Measurements from ENCODE around the gene RELN. TPM values are rescaled to one million over a fixed set of nuclear protein-coding genes. Genes with fewer than 3 reads are reported as not detected.

The RELN gene
- polyA plus RNA-seq, 1 donor: 5.0 TPM

DNA sequence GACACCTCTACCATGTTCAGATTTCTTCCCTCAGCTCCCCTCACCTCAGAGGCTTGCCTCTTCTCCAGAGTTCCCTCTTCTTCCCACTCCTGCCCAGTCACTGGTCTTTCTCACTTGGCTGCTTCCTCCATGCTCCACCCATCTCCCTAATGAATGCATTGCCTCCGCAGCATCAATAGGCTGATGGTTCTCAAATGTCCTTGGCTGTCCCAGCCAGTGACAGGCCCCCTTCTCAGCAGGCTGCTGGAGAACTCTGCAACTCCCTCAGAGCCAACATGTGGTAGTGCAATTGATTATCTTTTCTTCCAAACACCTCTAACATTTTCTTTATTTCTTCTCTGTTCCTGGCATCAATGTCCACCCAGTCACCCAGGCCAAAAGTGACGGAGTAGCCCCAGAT, 218.2 kb downstream of the RELN start:
- H3K9me3 ChIP-seq (ENCODE audit: control insufficient read depth, low read depth, low read length): no peaks in the 10 kb centered on the region
- no peaks in the 10 kb centered on the region for H3K27me3 ChIP-seq (ENCODE audit: control insufficient read depth, insufficient read depth, low read length)
- H3K27ac ChIP-seq (ENCODE audit: low read length): no peak overlapping the region
- 100% methylated on average over 1 of the region's 2 CpGs for WGBS (ENCODE audit: insufficient coverage, low lambda C conversion rate)
- no peaks in the 10 kb centered on the region for H3K36me3 ChIP-seq (ENCODE audit: control insufficient read depth, insufficient read depth, low read length)
- H3K4me3 ChIP-seq (ENCODE audit: low read length): no peak overlapping the region
- no peaks in the 10 kb centered on the region for H3K4me1 ChIP-seq (ENCODE audit: control insufficient read depth, insufficient read depth, low read length)
- DNase-seq: no peak

DNA sequence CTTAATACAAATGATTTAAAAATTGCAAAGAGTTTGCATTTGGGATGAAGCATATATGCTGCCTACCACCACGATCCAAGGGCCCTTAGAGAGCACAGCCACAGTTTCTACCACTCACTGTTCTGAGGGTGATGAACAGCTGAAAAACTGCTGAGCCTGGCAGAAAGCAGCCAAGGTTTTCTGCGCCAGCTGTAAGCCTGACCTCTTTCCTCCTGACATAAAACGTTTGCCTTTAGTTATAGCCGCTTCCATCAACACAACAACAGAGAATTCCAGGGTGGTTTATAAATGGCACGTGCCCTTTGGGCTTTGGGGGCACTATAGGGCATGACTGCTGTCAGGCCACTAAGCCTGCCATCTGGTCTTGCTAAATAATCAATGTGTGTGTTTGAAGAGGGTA, 222.8 kb downstream of the RELN start:
- Histone ChIP-seq H3K27me3 (ENCODE audit: control insufficient read depth, insufficient read depth, low read length) (no peaks in the 10 kb centered on the region), H3K36me3 (ENCODE audit: control insufficient read depth, insufficient read depth, low read length) (no peaks in the 10 kb centered on the region), H3K9me3 (ENCODE audit: control insufficient read depth, low read depth, low read length) (no peaks in the 10 kb centered on the region), H3K4me3 (ENCODE audit: low read length) (no peak overlapping the region), H3K4me1 (ENCODE audit: control insufficient read depth, insufficient read depth, low read length) (no peaks in the 10 kb centered on the region), H3K27ac (ENCODE audit: low read length) (no peak overlapping the region)
- no peak for DNase-seq
- WGBS (ENCODE audit: insufficient coverage, low lambda C conversion rate): no CpG with 5 or more reads among the region's 5 CpGs

DNA sequence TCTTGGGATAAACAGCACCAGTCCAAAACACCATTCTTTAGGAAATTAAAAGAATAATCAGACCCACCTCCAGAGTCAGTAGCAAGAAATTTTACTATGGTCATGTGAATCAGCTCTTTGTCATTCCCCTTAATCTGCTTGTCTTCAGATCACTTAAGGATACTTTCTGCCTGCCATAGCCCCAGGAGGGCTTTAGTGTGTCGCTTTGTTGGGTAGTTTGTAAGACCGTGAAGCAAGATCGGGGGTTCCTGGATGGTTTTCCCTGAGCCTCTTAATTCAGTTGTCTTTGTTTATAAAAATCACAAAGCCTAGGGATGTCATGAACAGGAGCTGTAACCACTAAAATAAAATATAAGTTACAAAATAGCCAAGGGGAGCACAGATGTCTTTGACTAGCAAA, 223.6 kb downstream of the RELN start:
- Histone ChIP-seq H3K4me3 (ENCODE audit: low read length) (no peak overlapping the region), H3K9me3 (ENCODE audit: control insufficient read depth, low read depth, low read length) (no peaks in the 10 kb centered on the region), H3K36me3 (ENCODE audit: control insufficient read depth, insufficient read depth, low read length) (no peaks in the 10 kb centered on the region), H3K4me1 (ENCODE audit: control insufficient read depth, insufficient read depth, low read length) (no peaks in the 10 kb centered on the region), H3K27ac (ENCODE audit: low read length) (no peak overlapping the region), H3K27me3 (ENCODE audit: control insufficient read depth, insufficient read depth, low read length) (no peaks in the 10 kb centered on the region)
- no CpG with 5 or more reads among the region's 3 CpGs for WGBS (ENCODE audit: insufficient coverage, low lambda C conversion rate)
- DNase-seq: no peak

DNA sequence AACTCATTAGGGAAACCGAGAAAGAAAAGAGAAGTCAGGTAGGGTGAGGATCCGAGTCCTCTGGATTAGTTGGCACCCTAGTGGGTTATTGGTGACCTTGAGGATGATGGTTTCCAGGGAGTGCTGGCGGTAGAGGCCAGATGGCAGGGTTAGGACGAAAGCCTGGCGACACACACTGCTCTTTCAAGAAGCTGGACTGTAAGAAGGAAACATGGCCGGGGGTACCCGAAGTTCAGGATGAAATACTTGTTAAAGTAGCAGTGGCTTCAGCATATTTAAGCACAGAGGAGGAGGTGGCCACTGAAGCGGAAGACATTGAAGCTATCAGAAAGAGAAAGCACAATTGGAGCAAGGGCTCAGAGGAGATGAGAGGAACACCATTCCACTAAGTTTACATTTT, 224.6 kb downstream of the RELN start:
- 100% methylated on average over 2 of the region's 8 CpGs for WGBS (ENCODE audit: insufficient coverage, low lambda C conversion rate)
- Histone ChIP-seq H3K9me3 (ENCODE audit: control insufficient read depth, low read depth, low read length) (no peaks in the 10 kb centered on the region), H3K27ac (ENCODE audit: low read length) (no peak overlapping the region), H3K27me3 (ENCODE audit: control insufficient read depth, insufficient read depth, low read length) (no peaks in the 10 kb centered on the region), H3K4me3 (ENCODE audit: low read length) (no peak overlapping the region), H3K4me1 (ENCODE audit: control insufficient read depth, insufficient read depth, low read length) (no peaks in the 10 kb centered on the region), H3K36me3 (ENCODE audit: control insufficient read depth, insufficient read depth, low read length) (no peaks in the 10 kb centered on the region)
- DNase-seq: no peak

DNA sequence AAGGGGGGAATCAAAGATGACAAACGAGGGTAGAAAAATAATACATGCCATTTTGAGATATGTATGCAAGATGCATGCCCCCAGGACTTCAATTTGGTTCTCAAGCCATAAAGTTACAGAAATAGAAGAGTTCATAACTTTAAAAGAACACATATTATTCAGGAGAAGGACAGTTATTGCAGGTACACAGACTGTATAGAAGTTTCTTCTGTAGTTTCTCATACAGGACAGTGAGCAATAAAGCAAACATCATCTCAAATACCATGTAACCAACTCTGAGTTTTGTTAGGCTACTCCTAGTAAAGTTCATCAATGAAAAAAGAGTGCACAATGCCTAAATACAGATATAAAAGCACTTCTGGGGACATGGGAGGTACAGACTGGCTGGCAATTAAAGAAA, 226.6 kb downstream of the RELN start:
- Histone ChIP-seq H3K27me3 (ENCODE audit: control insufficient read depth, insufficient read depth, low read length) (no peaks in the 10 kb centered on the region), H3K27ac (ENCODE audit: low read length) (no peak overlapping the region), H3K36me3 (ENCODE audit: control insufficient read depth, insufficient read depth, low read length) (no peaks in the 10 kb centered on the region), H3K4me1 (ENCODE audit: control insufficient read depth, insufficient read depth, low read length) (no peaks in the 10 kb centered on the region), H3K9me3 (ENCODE audit: control insufficient read depth, low read depth, low read length) (no peaks in the 10 kb centered on the region), H3K4me3 (ENCODE audit: low read length) (no peak overlapping the region)
- DNase-seq: no peak
- WGBS (ENCODE audit: insufficient coverage, low lambda C conversion rate): 56% methylated on average over 1 of the region's 1 CpG

DNA sequence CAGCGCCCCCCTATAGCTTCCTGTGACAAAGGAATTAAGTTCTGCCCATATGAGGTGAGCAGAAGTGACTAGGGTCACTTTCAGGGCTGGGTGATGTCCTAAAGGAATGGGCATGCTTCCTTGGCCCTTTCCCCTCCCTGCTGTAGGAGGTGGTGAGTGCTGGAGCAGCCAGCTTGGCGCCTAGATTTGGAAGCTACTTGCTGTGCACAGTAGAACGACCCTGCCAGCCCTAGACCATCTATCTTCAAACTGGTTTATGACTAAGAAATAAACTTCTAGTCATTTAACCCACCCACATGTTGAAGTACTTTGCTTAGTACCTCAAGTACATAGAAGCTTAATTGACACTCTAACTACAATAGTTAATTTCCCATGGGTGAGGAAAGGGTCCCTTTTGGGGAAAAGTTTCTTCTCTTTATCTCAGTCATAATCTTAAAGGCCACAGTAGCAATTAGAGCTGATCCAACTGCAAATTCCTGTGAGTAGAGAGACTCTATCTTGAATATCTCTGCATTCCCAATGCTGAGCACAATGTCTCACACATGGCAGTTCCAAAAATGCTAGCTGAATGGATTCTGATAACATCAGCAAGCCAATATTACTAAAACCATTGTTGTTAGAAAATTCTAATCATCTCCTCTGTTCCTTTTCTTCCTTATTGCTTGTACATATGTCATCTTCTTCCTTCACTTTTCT, 227.2 kb downstream of the RELN start:
- no peaks in the 10 kb centered on the region for H3K36me3 ChIP-seq (ENCODE audit: control insufficient read depth, insufficient read depth, low read length)
- H3K27ac ChIP-seq (ENCODE audit: low read length): no peak overlapping the region
- no peak for DNase-seq
- no peak overlapping the region for H3K4me3 ChIP-seq (ENCODE audit: low read length)
- no CpG with 5 or more reads among the region's 3 CpGs for WGBS (ENCODE audit: insufficient coverage, low lambda C conversion rate)
- no peaks in the 10 kb centered on the region for H3K4me1 ChIP-seq (ENCODE audit: control insufficient read depth, insufficient read depth, low read length)
- no peaks in the 10 kb centered on the region for H3K27me3 ChIP-seq (ENCODE audit: control insufficient read depth, insufficient read depth, low read length)
- H3K9me3 ChIP-seq (ENCODE audit: control insufficient read depth, low read depth, low read length): no peaks in the 10 kb centered on the region

DNA sequence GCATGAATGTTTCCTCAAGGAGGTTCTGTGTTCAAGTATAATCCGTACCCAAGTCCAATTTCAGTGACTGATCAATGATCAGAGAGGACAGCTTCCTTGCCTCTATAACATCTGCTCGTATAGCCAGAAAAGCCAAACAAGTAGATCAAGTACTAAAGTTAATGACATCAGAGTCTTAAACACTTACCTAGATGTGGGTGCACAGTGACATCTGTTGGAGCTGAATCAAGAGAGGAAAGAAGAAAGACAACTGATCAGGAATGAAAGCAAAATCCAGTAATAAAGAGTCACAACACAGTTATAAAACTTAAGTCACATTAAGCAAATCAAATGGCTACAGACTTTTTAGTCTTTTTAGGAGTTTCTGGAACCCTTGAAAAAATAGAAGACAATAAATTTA, 236.5 kb downstream of the RELN start:
- WGBS (ENCODE audit: insufficient coverage, low lambda C conversion rate): 17% methylated on average over 1 of the region's 2 CpGs
- H3K27ac ChIP-seq (ENCODE audit: low read length): no peak overlapping the region
- H3K27me3 ChIP-seq (ENCODE audit: control insufficient read depth, insufficient read depth, low read length): no peaks in the 10 kb centered on the region
- no peaks in the 10 kb centered on the region for H3K9me3 ChIP-seq (ENCODE audit: control insufficient read depth, low read depth, low read length)
- no peak overlapping the region for H3K4me3 ChIP-seq (ENCODE audit: low read length)
- no peaks in the 10 kb centered on the region for H3K36me3 ChIP-seq (ENCODE audit: control insufficient read depth, insufficient read depth, low read length)
- H3K4me1 ChIP-seq (ENCODE audit: control insufficient read depth, insufficient read depth, low read length): no peaks in the 10 kb centered on the region
- no peak for DNase-seq

DNA sequence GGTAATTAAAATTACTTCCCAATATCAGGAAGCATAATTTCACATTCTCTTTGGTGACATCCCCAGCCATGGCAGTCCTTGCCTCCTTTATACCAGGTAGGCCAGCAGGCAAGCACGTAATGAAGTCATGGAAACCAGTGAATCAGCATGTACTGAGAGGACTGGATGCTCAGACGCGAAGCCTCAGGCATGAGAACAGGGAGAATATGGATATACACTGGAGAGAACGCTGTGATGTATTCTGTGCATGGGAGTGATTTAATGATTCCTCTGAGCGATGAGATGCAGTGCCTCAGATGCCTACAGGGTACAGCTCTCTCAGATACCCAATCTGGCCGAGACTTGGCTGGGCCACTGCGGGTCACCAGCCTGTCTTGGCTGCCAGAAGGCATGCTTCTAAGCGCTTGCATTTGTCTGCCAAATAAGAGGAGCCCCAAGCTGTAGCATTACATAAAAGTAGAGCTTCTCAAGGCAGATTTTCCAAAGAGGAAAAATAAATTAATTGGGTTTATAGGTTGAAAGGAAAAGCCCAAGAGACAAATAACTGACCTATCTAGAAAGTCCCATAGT, 238.1 kb downstream of the RELN start:
- Histone ChIP-seq H3K27ac (ENCODE audit: low read length) (no peak overlapping the region), H3K9me3 (ENCODE audit: control insufficient read depth, low read depth, low read length) (no peaks in the 10 kb centered on the region), H3K36me3 (ENCODE audit: control insufficient read depth, insufficient read depth, low read length) (no peaks in the 10 kb centered on the region), H3K27me3 (ENCODE audit: control insufficient read depth, insufficient read depth, low read length) (no peaks in the 10 kb centered on the region), H3K4me3 (ENCODE audit: low read length) (no peak overlapping the region), H3K4me1 (ENCODE audit: control insufficient read depth, insufficient read depth, low read length) (no peaks in the 10 kb centered on the region)
- DNase-seq: no peak
- no CpG with 5 or more reads among the region's 8 CpGs for WGBS (ENCODE audit: insufficient coverage, low lambda C conversion rate)

DNA sequence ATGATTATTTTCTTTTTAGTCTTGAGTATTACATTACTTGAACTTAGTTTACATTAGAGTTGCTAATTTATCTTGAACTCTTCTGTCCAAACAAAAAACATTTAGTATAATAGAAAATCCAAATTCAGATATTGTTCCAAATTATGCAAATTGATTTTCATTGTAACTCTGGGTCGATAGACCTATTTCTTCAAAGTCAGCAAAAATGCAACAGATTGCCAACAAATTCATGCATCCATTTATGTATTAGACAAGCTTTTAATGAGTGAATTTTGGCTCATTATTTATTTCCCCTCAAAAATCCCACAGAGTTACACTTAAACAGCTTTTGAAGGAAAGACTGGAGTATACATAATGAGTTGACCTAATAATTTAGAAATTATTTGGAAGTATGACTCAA, 240.8 kb downstream of the RELN start:
- Histone ChIP-seq H3K4me3 (ENCODE audit: low read length) (no peak overlapping the region), H3K4me1 (ENCODE audit: control insufficient read depth, insufficient read depth, low read length) (no peaks in the 10 kb centered on the region), H3K27ac (ENCODE audit: low read length) (no peak overlapping the region), H3K9me3 (ENCODE audit: control insufficient read depth, low read depth, low read length) (no peaks in the 10 kb centered on the region), H3K36me3 (ENCODE audit: control insufficient read depth, insufficient read depth, low read length) (no peaks in the 10 kb centered on the region), H3K27me3 (ENCODE audit: control insufficient read depth, insufficient read depth, low read length) (no peaks in the 10 kb centered on the region)
- no peak for DNase-seq
- no CpG with 5 or more reads among the region's 1 CpG for WGBS (ENCODE audit: insufficient coverage, low lambda C conversion rate)

DNA sequence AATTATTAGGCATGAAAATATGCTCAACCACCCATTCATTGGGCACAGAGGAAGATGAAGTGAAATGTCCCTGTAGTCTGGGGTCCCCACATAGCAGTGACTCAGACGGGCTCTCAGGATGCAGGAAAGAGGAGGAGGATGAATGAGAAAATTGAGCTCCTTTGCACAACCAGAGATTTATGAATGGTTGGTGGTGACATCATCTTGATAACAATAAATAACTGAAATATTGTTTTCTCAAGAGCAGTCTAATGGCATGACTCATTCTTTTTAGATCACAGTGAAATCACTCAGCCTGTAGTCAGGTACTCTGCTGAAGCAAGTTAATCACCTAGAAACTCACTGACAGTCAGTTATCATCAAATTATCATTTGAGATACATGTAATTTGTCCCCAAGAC, 254.1 kb downstream of the RELN start:
- no CpG with 5 or more reads among the region's 1 CpG for WGBS (ENCODE audit: insufficient coverage, low lambda C conversion rate)
- Histone ChIP-seq H3K27ac (ENCODE audit: low read length) (no peak overlapping the region), H3K4me1 (ENCODE audit: control insufficient read depth, insufficient read depth, low read length) (no peaks in the 10 kb centered on the region), H3K36me3 (ENCODE audit: control insufficient read depth, insufficient read depth, low read length) (no peaks in the 10 kb centered on the region), H3K27me3 (ENCODE audit: control insufficient read depth, insufficient read depth, low read length) (no peaks in the 10 kb centered on the region), H3K9me3 (ENCODE audit: control insufficient read depth, low read depth, low read length) (no peaks in the 10 kb centered on the region), H3K4me3 (ENCODE audit: low read length) (no peak overlapping the region)
- DNase-seq: no peak

DNA sequence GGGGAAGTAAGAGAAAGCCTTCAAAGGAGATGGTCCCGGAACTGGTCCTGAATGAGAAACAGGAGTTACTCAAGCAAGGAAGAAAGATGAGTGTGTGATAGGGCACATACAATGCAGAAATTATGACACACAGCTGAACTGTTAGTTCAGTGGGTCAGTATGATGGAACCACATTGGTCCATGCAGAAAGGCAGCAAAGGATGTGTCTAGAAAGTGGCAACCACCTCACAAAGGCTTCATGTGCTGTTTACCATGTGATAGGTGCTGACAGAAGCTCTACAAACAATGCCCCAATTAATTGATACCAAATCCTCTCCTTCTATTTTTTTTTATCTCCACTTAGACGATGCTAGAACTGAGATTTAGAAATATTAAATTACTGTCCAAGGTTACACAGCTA, 258.3 kb downstream of the RELN start:
- no peaks in the 10 kb centered on the region for H3K4me1 ChIP-seq (ENCODE audit: control insufficient read depth, insufficient read depth, low read length)
- no peak for DNase-seq
- no peaks in the 10 kb centered on the region for H3K36me3 ChIP-seq (ENCODE audit: control insufficient read depth, insufficient read depth, low read length)
- H3K9me3 ChIP-seq (ENCODE audit: control insufficient read depth, low read depth, low read length): no peaks in the 10 kb centered on the region
- H3K27me3 ChIP-seq (ENCODE audit: control insufficient read depth, insufficient read depth, low read length): no peaks in the 10 kb centered on the region
- no peak overlapping the region for H3K4me3 ChIP-seq (ENCODE audit: low read length)
- no peak overlapping the region for H3K27ac ChIP-seq (ENCODE audit: low read length)
- WGBS (ENCODE audit: insufficient coverage, low lambda C conversion rate): 80% methylated on average over 1 of the region's 2 CpGs
